GM19351 (cell line): ENCODE data around the gene RFX7.
"Not testable (repeated sequence)": the region's sequence is repeated elsewhere in the genome, so short reads cannot be mapped to it uniquely, and the experiment has no call there.

Experiments
- ATAC-seq: cut with Tn5 transposase; IDR thresholded peaks from one replicate; pipeline ENCODE4 v1.9.1; 2021; ENCODE audit warnings: mild to moderate bottlenecking, moderate library complexity; ENCODE audit not compliant: unreplicated experiment

RFX7 gene

GRCh38 chr15:56243163-56244037 is at the start of gene RFX7:
Gene RFX7, minus strand, starts transcription at chr15:56243879. Its CDS starts 594 bp downstream, at chr15:56243285.
- ATAC-seq: peak; percentile 46

GRCh38 chr15:56292546-56293316 is 49.1 kb upstream of the RFX7 start:
- ATAC-seq: no peak

GRCh38 chr15:56291741-56292140 is 48.1 kb upstream of the RFX7 start:
- no peak for ATAC-seq

- ATAC-seq: no peak
These were observed 42.5 kb upstream of the RFX7 start for GRCh38 chr15:56286213-56286612.

GRCh38 chr15:56281145-56281544 is 37.5 kb upstream of the RFX7 start:
- no peak for ATAC-seq

- no peak for ATAC-seq
These were observed 30.0 kb upstream of the RFX7 start for GRCh38 chr15:56273724-56274123.

- ATAC-seq: no peak
These were observed 28.8 kb upstream of the RFX7 start for GRCh38 chr15:56272454-56272853.

- ATAC-seq: not testable (repeated sequence)
These were observed 22.8 kb upstream of the RFX7 start for GRCh38 chr15:56266465-56266864.

- ATAC-seq: no peak
These were observed 18.3 kb upstream of the RFX7 start for GRCh38 chr15:56261854-56262509.

GRCh38 chr15:56257306-56257705 is 13.6 kb upstream of the RFX7 start:
- ATAC-seq: not testable (repeated sequence)

- ATAC-seq: no peak
These were observed 10.6 kb upstream of the RFX7 start for GRCh38 chr15:56254265-56254664.

- ATAC-seq: no peak
These were observed 8.7 kb upstream of the RFX7 start for GRCh38 chr15:56252386-56252785.

- no peak for ATAC-seq
These were observed 7.8 kb upstream of the RFX7 start for GRCh38 chr15:56251315-56252095.

GRCh38 chr15:56250626-56251025 is 6.9 kb upstream of the RFX7 start:
- ATAC-seq: no peak

GRCh38 chr15:56249092-56249491 is 5.4 kb upstream of the RFX7 start:
- no peak for ATAC-seq

GRCh38 chr15:56248311-56248992 is 4.8 kb upstream of the RFX7 start:
- ATAC-seq: no peak

- no peak for ATAC-seq
These were observed 3.6 kb upstream of the RFX7 start for GRCh38 chr15:56247266-56247665.

- ATAC-seq: peak; percentile 60
These were observed 2.5 kb upstream of the RFX7 start for GRCh38 chr15:56245871-56246814.
